GM18861 (cell line): ENCODE results near the gene CD40.

ENCODE experiments used
- ATAC-seq: cut with Tn5 transposase; IDR thresholded peaks from one replicate; pipeline ENCODE4 v1.9.1; 2021; ENCODE audit not compliant: unreplicated experiment

The CD40 gene

GRCh38 chr20:46121184-46121930 lies 3.2 kb downstream of the CD40 start:
- no peak for ATAC-seq

GRCh38 chr20:46122071-46122470 lies 4.0 kb downstream of the CD40 start:
- no peak for ATAC-seq

GRCh38 chr20:46122516-46123481 lies 4.7 kb downstream of the CD40 start:
- ATAC-seq, result no peak

- ATAC-seq, result no peak
Measured at GRCh38 chr20:46123482-46124245, 5.5 kb downstream of the CD40 start.

GRCh38 chr20:46126440-46127056 lies 8.4 kb downstream of the CD40 start:
- no peak for ATAC-seq

GRCh38 chr20:46127396-46128010 lies 9.4 kb downstream of the CD40 start:
- no peak for ATAC-seq

- ATAC-seq, result no peak
Measured at GRCh38 chr20:46128310-46129151, 10.4 kb downstream of the CD40 start.

- no peak for ATAC-seq
Measured at GRCh38 chr20:46129955-46130481, 11.9 kb downstream of the CD40 start.

GRCh38 chr20:46130534-46130933 lies 12.4 kb downstream of the CD40 start:
- no peak for ATAC-seq

- no peak for ATAC-seq
Measured at GRCh38 chr20:46131396-46131795, 13.3 kb downstream of the CD40 start.

GRCh38 chr20:46132705-46133120 lies 14.6 kb downstream of the CD40 start:
- ATAC-seq, result no peak

- no peak for ATAC-seq
Measured at GRCh38 chr20:46133886-46134654, 16.0 kb downstream of the CD40 start.

- no peak for ATAC-seq
Measured at GRCh38 chr20:46134716-46135115, 16.6 kb downstream of the CD40 start.

GRCh38 chr20:46135856-46136633 lies 17.9 kb downstream of the CD40 start:
- no peak for ATAC-seq

- ATAC-seq, result no peak
Measured at GRCh38 chr20:46137816-46138215, 19.7 kb downstream of the CD40 start.

GRCh38 chr20:46139266-46139889 lies 21.3 kb downstream of the CD40 start:
- ATAC-seq, result no peak

GRCh38 chr20:46139908-46140482 lies 21.9 kb downstream of the CD40 start:
- no peak for ATAC-seq
